HuH-7.5 (cell line): ENCODE data around the gene AFF3.

ENCODE experiments used
- DNase-seq: peaks from one replicate; pipeline ENCODE4 v3.0.0; 2011; ENCODE audit warnings: low spot score

Gene AFF3

DNA sequence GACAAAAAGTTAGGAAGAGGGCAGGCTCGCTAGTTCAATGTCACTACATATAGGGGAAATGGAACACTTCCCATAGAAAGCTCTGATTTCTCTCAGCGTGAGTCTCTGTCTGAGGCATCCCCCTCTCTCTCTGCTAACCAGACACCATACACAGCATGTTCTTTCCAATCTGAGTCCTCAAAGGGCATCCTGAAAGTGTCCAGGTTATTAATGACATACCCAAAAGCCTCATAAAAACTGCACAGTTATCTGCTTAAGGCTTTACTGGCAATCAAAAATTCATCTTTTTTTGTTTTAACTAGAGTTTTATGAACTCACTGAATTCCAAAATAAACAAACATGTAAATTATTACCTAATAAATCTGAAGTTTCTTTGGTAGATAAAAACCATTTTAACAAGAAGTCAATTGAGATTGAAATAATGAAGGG, 137.4 kb downstream of the AFF3 start:
- DNase-seq: no peak

DNA sequence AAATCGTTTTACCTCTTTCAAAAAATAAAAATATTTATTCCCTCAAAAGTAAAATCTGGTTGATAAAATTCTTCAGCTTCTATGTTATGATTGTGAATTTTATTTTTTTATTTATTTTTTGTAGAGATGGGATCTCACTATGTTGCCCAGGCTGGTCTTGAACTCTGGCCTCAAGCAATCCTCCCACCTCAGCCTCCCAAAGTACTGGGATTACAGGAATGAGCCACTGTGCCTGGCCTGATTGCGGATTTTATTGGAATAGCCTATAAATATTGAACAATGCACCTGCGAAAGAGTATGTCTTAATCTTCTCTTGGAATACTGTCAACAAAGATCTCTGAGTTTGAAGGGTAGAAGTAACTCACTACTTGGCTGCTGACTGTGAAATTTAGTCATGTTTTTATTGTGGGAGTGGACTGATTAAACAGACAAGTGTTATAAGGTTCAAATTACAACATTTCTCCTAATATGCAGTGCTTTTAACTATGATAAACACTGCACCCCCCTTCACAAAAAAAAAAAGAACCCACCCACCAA, 138.0 kb downstream of the AFF3 start:
- DNase-seq: no peak

DNA sequence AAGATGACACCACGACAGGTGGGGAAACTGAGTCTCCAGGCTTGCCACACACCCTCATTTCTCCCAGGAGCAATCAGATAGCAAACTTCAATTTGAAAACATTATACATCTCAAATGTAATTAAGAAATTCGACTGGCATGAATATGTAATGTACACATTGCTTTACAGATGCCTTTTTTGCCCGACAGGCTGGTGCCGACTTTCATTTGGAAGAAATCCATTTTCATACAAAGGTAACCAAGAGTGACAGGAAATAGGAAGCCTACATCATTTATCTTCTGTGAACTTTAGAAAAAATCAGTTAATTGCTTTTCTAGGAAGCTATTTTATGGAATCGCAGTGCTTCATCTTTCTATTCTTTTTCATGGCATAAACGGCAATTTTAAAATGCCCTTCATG, 140.3 kb downstream of the AFF3 start:
- no peak for DNase-seq

DNA sequence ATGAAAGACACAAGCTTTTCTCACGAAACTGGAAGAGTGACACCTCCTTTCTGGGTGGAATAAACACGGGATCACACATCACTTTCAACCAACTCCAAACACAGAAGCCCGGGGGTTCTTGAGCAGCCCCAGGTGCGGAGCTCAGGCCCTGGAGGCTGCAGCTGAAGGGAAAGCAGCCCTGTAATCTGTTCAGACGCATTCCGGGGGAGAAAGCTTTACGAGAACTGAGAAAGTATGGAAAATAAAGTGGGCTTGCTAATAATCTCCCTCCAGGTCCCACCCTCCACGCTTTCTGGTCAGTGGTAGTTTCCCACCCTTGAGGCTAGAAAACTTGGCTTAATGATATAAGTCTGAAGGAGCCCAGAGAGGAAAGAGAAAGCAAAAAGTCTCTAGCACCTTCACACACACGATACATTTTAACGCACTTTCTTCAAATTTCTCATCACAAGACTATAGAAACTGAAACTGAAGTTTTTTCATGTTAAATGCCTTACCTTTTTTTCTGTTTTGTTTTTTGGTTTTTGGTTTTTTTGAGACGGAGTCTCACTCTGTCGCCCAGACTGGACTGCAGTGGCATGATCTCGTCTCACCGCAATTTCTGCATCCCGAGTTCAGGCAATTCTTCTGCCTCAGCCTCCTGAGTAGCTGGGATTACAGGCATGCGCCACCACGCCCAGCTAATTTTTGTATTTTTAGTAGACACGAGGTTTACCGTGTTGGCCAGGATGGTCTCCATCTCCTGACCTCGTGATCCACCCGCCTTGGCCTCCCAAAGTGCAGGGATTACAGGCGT, 141.3 kb downstream of the AFF3 start:
- no peak for DNase-seq

DNA sequence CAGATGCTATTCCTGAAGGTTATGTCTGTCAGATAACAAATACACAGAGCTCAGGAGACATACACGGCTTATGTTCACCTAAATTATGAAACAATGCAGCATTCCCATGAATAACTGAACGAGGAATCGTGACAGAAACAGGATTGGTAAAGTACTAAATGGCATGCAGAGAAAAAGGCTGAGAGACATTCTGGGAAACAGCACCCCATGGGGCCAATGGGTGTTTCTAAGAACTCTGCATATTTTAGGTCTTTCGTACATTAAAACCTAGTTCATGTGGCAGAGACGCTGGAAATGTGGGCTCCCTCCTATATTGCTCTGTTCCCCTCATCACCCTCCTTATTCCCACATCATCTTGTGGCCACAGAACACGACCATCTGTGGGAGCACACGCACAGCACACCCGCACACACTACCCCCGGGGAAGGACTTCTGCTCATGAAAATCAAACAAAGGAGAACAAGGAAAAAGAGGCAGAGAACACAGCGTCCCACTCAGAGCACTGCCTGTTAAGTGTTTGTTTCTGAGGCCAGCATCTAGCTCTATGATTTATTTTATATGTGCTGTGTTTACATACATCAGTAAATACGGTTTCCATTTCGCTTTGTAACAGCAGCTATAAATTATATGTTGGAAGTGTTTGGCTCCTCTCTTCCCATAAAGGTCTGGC, 143.6 kb downstream of the AFF3 start:
- DNase-seq: no peak

DNA sequence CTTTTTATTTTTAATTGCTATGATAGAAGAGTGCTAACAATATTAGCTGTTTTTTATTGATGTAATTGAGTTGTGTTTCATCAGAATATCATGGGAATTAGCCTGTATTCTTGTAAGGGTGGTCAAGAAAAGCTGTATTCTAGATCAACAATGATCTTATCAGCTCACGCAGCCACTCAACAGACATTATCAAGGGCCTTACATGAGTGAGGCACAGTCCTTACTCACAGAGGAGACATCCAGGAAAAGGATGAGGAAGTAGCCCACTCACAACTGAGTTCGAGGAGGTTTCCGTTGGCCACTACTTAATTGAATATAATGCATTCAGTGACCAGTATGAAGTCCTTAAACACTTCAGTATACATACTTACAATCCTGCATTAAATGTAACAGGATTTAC, 152.5 kb downstream of the AFF3 start:
- DNase-seq: no peak

DNA sequence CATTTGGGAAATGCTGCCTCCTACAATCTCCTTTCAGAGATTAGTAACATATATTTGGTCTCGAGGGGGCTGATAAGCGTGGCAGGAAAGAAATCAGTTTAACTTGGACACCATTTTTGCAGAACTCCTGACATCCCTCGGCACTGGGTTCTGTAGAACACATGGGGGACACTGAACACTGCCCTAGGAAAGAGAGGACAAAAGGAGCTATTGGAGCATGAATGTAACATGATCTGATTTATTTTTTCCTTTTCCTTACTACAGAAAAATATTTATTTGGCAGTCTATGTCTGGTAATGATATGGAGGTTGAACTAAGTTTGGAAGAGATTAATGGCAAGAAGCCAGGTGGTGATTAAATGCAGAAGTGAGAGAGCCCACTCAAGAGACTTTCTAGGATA, 153.8 kb downstream of the AFF3 start:
- no peak for DNase-seq

DNA sequence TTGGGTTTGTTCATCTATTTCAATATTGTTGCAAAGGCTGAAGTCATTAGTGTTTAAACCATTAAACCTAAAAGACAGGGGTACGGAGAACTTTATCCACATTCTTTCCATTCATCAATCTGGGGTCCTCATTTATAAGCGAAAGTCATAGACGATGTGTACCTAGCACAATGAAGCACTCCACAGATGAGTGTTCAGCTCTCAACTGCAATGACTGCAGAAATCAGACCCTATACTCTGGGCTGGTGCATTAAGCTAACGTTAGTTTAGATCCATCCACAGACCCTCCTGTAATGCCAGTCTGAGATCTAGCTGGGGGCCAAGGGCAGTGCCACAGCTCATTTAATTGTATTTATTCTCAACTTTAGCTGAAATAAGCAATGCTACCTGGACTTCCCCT, 155.2 kb downstream of the AFF3 start:
- DNase-seq: no peak

DNA sequence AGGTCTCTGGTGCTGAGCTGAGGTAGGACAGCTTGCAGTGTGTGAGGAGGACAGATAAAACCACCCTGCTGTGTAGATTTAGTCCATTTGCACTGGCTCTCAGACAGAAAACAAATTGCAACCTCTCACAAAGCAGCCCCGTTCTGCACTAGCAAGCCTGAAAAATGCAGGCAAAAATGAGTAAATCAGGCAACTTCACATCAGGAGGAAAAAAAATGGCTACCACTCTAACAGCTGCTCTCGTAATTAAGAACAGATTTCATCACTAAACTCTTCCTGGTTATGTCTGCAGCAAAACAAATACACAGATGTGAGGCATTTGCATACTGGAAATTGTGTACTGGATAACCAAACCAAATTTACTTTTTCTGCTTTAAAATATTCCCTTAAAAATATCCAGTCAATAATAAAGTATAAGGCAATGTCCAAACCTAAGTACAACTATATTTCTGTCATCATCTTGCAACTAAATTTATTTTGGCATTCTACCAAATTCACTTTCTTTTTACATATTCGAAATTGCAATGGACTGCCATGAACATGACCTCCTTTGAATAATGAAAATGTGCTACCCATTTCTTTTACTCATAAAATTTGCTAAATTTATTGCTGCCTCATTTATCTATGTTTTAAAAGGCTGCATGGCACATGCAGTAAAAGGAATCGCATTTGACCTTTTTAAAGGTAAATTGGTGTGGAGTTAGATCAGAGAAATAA, 157.4 kb downstream of the AFF3 start:
- DNase-seq: no peak

DNA sequence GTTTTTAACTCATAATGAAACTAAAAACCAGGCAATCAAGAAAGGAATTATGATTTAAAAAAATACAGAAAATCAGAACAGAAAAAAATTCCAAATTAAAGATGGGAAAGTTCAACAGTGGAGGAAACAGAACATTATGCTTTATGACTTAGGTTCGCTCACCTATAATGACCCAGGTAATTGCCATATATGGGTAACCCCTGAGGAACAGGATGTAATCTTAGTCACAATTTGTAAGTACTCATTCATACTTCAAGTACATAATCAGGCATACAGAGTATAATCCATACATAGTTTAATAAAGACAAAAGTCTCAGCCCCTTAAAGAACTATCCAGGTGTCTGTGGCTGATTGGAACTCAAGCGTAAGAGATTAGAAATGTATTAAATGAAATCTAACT, 159.6 kb downstream of the AFF3 start:
- DNase-seq: no peak

DNA sequence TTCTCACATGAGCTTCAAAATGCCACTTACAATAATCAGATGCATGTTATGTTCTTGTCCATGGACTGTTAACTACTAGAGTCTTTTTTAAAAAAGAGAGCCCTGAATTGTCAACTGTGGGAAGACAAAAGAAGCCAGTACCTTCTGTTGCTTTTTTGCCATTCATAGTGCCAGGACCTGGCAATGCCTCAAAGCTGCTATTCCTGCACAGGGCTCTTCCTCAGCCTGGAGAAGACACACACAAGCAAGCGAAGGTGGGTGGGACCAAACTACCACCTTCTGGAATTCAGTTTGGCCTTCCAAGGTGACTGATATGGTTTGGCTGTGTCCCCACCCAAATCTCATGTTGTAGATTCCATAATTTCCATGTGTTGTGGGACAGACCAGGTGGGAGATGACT, 160.6 kb downstream of the AFF3 start:
- DNase-seq: no peak

DNA sequence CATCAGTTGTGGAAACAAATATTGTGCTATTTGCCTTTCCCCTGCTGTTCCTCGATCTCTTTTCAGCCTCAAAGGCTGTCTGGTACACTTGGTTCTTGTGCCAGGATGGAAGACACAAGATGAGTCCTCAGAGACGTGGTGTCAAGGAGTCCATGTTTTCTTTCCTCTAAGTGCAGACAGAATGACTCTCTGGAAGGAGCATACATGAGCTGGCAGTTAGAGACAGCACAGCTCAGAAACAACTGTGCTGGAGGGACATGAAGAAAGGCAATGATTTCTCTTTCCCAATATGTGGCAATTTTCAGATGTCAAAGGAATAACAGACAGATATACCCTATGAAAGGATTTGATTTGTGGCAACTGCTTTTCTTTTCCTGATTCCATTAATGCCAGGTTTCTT, 162.2 kb downstream of the AFF3 start:
- no peak for DNase-seq

DNA sequence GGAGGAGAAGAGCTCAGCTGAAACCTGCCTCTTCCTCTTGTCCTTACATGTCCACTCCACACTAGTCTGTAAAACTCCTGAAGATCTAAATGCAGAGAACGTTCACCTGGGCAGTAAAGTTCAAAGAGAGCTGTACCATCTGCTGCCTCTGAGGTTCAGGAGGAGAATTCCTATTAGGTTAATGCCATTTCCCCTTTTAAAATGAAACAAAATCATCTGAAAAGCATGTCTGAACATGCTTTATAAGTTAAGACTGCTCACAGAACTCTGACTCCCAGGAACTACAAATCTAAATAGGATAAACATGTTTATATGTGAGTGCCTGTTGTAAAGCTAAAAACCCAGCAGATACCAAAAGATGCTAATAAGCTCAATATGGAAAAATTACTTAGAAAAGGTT, 164.4 kb downstream of the AFF3 start:
- DNase-seq: no peak

DNA sequence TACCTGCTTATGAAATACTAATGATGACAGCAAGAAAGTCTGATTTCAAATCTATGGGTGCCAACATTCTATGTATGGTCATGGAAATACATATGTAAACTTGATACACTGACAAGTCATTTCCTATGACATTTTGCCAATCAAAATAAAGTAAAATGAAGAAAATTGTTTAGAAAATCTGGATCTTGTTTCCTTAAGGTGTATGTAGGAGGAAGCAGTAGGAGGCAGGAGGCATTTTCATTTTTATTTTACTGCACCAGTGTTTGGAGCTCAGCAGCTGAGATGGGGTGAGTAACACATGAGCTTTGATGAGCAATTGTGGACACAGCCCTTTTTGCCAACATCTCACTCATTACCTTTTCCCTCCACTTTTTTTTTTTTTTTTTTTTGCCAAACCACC, 167.0 kb downstream of the AFF3 start:
- DNase-seq: no peak

DNA sequence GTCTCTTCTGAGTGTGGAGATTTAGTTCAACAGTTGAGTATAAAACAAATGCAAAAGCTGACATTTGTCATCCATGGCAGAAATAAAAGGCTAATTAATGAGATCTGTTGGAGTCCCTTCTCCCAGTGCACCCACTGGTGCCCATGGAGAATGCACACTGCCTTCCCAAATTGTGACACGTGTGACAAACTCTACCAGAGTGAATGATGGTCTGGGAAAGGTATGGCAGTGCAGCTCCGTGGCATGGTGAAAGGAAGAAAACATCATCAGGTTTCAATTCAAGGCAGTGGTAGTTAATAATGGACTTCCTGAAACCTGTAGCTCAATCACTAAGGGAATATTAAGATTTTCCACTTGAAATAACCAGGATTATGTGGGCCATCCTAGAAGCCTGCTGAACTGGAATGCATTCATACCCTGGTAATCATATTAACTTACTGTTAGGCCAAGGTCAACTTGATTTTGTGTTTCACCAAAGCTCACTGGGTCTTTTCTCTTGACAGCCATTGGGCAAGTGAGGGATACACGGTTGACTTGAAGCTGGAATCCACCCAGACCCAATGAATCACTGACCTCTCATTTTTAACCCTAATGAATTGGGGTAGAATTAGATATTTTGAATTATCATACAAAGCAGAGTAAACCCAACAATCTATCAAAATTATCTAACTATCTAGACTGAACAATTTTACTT, 167.6 kb downstream of the AFF3 start:
- no peak for DNase-seq

DNA sequence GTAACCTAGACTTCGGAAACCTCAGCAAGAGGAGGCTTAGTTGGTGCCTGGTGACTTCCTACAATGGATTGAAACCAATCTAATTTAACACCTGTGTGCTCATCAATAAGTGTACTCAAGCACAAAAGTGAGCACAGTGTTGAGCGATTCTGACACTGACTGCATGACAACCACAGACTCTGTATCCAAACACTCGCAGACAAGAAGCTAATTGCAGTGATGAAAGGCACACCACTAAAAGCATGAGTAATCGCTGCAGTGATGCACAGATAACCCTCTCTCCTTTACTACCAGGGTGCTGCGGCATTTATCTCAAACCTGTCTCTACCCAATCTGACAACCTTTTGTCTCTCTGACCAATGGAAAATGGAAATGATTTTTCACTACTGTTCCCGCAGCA, 168.1 kb downstream of the AFF3 start:
- no peak for DNase-seq

DNA sequence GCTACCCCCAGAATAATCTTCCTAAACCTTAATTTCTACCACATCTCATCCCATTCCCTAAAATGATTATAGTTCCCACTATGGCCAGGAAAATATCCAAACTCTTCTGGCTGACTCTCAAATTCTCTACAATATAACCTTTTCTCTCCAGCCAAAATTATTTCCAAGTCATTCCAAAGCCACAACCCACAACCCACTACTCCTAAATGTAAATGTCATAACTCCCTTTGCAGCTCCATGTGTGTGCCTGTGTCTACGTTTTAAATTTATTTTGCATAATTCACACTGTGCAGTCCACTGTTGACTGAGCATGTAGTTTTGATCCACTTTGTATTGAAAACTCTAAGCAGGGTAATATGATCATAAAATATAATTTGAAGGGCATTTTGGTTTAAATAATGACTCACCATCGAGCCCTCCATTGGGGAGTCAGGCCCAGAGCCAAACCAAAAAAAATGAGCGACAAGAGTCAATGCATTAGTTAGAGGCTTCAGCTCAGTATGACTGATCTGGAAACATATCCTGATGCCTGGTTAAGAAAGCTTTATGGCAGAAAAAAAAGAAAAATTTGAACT, 171.0 kb downstream of the AFF3 start:
- no peak for DNase-seq

DNA sequence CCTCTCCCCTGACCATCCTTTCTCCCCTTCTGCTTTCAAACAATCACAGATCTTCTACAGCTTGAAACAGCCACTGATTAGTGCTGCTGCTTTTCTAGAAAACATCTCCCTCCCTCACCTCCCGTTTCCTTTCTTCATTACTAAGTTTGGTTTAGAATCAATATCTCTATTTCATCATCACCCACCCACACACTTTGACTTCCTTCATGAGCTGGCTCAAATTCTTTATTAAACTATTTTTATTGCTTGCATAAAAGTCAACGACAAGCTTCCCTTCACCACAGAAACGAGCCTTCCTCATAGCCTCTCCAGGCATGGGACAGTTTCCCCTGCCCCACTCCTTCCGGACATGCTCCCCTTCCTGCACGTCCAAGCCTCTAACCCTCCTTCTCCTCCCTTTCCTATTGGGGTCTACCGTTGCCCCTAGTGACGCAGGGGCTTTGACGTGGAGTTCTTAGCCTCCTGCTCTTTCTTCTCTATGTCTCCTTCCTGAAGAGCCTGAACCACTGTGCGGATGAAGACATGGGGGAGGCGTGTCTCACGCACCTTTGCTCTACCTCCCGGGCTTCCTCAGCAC, 172.0 kb downstream of the AFF3 start:
- no peak for DNase-seq

DNA sequence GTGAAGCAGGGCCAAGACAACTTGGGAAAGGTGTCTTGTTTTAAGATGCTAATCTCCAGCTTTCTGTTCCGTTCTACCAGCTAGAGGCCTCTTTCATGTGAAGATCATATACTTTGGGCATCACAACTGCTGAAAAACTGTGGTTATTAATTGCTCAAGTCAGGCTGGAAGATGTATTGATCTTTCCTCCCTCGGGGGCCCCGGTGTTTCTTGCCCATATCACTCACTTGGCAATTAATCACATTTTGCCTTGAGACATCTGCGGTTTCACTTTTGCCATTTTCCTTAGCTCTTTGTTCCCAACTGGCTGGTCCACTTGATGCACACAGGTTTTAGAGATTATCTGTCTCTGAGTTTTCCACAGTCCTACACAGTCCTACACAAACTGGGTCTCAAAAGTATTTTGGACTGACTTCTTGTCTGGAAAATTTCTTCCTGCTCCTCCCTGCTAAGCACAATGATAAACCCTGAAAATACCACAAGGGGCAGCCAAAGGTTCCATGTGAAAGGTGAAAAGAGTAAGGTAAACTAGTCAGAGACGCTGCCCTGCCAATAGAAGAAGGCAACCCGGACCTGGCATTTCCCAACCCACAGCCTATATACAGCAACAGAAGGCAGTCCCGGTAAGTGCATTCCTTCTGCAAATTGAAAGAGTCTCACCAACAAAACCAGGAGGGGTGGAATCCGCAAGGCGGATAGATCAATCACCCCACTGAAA, 181.0 kb downstream of the AFF3 start:
- no peak for DNase-seq

DNA sequence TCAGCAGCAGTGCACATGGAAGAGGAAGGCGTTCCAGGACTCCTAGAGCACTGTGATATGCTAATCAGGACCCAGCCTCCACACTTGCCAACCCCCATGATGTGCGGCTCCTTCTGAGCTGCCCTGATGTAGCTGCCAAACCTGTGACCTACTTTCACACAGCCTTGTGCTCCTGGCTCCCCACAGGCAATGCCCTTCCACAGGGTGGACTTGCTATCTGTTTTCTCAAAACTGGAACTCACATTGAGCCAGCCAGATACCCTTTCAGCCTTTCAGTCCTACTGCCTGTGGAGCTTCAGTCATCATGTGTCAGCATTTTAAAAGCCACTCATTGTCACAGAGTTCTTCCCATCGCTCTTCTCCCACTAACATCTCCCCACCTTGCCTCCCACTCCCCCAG, 181.6 kb downstream of the AFF3 start:
- DNase-seq: no peak

DNA sequence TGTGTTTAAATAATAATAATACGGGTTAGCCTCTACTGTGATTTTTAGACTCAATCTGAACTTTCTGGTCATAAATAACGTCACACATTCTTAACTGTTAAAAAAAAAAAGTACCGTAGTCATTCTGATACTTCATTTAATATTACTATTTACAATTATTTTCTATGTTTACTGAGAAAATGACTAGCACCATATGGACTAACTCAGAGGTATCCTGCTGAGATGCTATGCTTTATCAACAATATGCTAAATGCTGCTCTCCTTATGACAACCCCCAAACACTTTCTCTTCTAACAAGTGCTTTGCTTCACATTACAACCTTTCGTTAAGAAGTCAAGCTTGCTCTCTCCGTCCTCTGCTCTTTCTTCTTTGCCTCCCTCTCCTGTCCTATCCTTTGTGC, 182.1 kb downstream of the AFF3 start:
- no peak for DNase-seq
